ENCODE data around the gene CACNG4. TPM values are rescaled to one million over a fixed set of nuclear protein-coding genes. Genes with fewer than 3 reads are reported as not detected.

The CACNG4 gene
- total RNA-seq, 1 experiment from 2014 or later: not detected

- ATAC-seq (no peak), DNase-seq (ENCODE audit: low read depth, low spot score) (no peak)
- Histone ChIP-seq H3K27ac (ENCODE audit: low read depth, low read length) (no peak overlapping the region), H3K27me3 (ENCODE audit: insufficient read depth, low read length) (no peaks in the 10 kb centered on the region), H3K4me3 (replicated peaks in 1 of 2; ENCODE audit: low read depth in 1 of 2, low read length in 2 of 2) (no peak overlapping the region), H3K79me2 (ENCODE audit: insufficient read depth, low read length) (no peaks in the 10 kb centered on the region), H4K20me1 (ENCODE audit: insufficient read depth) (no peaks in the 10 kb centered on the region), H3K9ac (ENCODE audit: low read length) (no peak overlapping the region), H3K36me3 (ENCODE audit: control insufficient read depth in 1 of 2, insufficient read depth in 2 of 2, low read length in 2 of 2) (no peaks in the 10 kb centered on the region), H2AFZ (ENCODE audit: low read depth, low read length, poor library complexity, severe bottlenecking) (no peak overlapping the region), H3K4me2 (ENCODE audit: low read length) (no peak overlapping the region), H3K9me3 (ENCODE audit: control insufficient read depth in 1 of 2, insufficient read depth in 1 of 2, low read depth in 1 of 2, low read length in 2 of 2) (no peaks in the 10 kb centered on the region), H3K4me1 (ENCODE audit: control insufficient read depth in 1 of 2, insufficient read depth in 2 of 2, low read length in 2 of 2) (no peaks in the 10 kb centered on the region), H3K9me2 (ENCODE audit: insufficient read depth) (no peaks in the 10 kb centered on the region)
- CTCF ChIA-PET: no interaction called here
- BruUV-seq (replicated peaks): no TSS peak
- TF ChIP-seq SP1 (IDR thresholded peaks at IDR 0.05; ENCODE audit: low read depth) (no peak), EZH2 (IDR thresholded peaks at IDR 0.05) (no peak), CTCF (IDR thresholded peaks at IDR 0.05 in 2 of 3, conservative IDR thresholded peaks at IDR 0.05 in 1 of 3; ENCODE audit: borderline replicate concordance in 1 of 3, insufficient read depth in 1 of 3, low read depth in 2 of 3, low read length in 2 of 3) (no peak), ZNF274 (IDR thresholded peaks at IDR 0.05; ENCODE audit: low read depth, low read length) (no peak), ELF1 (IDR thresholded peaks at IDR 0.05; ENCODE audit: borderline replicate concordance, low read depth) (no peak), FOSL1 (IDR thresholded peaks at IDR 0.05; ENCODE audit: low read depth) (no peak), CEBPB (IDR thresholded peaks at IDR 0.05; ENCODE audit: low read depth) (no peak), MAX (IDR thresholded peaks at IDR 0.05) (no peak), POLR2A (IDR thresholded peaks at IDR 0.05; ENCODE audit: borderline replicate concordance, extremely low read depth, insufficient read depth, insufficient read length) (no peak), JUND (IDR thresholded peaks at IDR 0.05) (no peak), POLR2AphosphoS5 (IDR thresholded peaks at IDR 0.05; ENCODE audit: low read depth, low read length) (no peak), REST (IDR thresholded peaks at IDR 0.05; ENCODE audit: low read depth) (no peak), CBX3 (IDR thresholded peaks at IDR 0.05; ENCODE audit: low read depth) (no peak), SRF (IDR thresholded peaks at IDR 0.05; ENCODE audit: low read depth) (no peak), EZH2phosphoT487 (IDR thresholded peaks at IDR 0.05; ENCODE audit: borderline replicate concordance) (no peak), ZFX (IDR thresholded peaks at IDR 0.05) (no peak), RAD21 (IDR thresholded peaks at IDR 0.05; ENCODE audit: low read depth) (no peak), ATF3 (IDR thresholded peaks at IDR 0.05) (no peak), EGR1 (IDR thresholded peaks at IDR 0.05; ENCODE audit: low read depth) (no peak)
- POLR2A ChIA-PET: no interaction called here
- intact Hi-C loops (cut with micrococcal nuclease): no loop called here
- RAD21 ChIA-PET (ENCODE audit: low non-redundant PET in 1 of 2, low total read pairs in 2 of 2, uncharacterized antibody in 2 of 2, unreplicated experiment in 2 of 2): interaction anchor here in 1 of 2 experiments (0.6 kb wide), 1 partner anchor 21 kb away, joined by 3 read pairs; no protein-coding TSS in a partner anchor
Measured at GRCh38 chr17:67058036-67058435, 93.5 kb downstream of the CACNG4 start.

All from HCT116 (cell line).